Stimulated activated CD8-positive, alpha-beta memory T cell treated with anti-CD3 and anti-CD28 coated beads, Interleukin-4, amount 100 ng/mL, for 1 hour (primary cell): ENCODE data around the gene ITGA3.
A peak's percentile ranks its signal among the peaks of the same experiment; 100 is the strongest.
"Not testable (repeated sequence)": the region's sequence is repeated elsewhere in the genome, so short reads cannot be mapped to it uniquely, and the experiment has no call there.

Source experiments
- DNase-seq, 2 donors: peaks; one replicate each; pipeline ENCODE4 v3.0.0-alpha.2; 2020; ENCODE audit warnings: low read depth in 2 of 2, low spot score in 1 of 2

Gene ITGA3

DNA sequence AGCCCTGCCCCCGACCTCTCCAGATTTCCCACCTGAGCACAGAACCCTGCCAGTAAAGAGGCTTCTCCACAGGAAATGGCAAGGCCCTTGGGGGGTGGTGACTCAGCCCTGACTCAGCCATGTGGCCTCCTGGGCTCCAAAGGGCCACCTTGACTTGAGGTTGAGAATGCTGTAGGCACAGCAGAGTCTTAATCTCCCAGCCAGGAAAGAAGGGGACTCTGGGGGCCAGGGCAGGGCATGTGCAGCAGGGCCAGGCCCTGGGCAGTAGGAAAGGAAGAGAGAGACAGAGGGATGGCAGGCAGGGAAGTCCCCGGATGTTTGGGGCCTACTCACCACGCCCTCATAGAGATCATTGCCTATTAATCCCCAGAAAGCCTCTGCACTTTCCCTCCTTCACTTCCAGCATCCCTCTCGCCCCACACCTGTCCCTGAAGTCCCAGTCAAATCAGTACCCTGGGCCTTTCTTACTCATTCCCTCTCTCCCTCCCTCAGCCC is 4.8 kb upstream of the ITGA3 start:
- DNase-seq: peak in 1 of 2 donors; percentile 27

- no peak for DNase-seq
Observed at GRCh38 chr17:50051606-50052005, 4.3 kb upstream of the ITGA3 start.

- DNase-seq: no peak
Observed at GRCh38 chr17:50052241-50052796, 3.6 kb upstream of the ITGA3 start.

DNA sequence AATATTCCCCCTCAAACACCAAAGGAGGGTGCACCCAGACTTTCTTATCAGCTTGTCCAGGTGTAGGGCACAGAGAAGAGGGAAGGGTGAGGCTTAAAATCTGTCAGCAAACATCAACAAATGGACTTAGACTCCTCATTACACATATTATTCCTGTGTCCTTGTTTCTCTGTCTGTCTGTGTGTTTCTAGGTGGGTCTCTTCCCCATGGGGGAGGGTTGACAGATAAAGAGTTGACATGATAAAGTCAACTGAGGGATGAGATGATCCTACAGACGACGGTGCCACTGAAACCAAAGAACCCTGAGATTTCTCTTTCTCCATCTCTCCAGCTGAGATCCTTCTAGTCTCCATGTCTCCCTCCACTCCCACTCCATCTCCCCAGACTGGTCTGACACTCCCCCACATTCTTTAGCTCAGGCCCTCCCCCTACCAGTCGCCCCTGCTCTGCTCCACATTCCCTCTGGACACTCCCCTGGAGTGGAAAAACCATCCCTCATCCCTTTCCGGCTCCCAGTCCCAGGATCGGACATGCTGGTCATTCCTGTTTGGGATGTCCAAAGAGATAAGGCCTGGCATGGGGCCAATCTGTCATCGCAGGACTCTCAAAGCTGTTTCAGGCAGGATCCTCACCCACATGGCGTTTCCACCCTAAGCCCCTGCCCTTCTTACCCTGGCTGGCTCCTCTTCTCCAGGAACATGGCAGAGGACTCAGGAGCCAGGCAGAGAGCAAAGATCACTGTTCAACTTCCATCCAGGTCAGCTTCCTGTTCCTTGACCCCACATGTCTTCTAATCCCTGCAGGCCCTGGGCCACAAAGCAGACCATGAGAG is 2.9 kb upstream of the ITGA3 start:
- DNase-seq: no peak

- no peak for DNase-seq
Observed at GRCh38 chr17:50053654-50053960, 2.3 kb upstream of the ITGA3 start.

DNA sequence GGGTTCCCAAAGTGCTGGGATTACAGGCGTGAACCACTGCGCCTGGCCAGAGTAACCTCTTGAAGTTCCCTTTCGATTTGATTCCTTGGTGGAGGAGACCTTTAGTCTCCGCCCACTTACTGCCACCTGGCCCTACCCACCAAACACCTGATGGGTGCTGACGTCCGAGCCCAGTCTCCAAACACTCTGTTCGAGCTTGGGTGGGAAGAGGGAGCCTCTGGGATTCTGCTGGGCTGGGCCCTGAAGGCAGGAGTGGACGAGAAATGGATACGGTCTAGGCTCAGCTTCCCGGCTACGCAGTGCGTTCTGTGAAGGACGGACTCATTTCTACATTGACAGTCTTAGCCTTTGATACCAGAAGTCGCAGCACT is 870 bp upstream of the ITGA3 start:
- no peak for DNase-seq

DNA sequence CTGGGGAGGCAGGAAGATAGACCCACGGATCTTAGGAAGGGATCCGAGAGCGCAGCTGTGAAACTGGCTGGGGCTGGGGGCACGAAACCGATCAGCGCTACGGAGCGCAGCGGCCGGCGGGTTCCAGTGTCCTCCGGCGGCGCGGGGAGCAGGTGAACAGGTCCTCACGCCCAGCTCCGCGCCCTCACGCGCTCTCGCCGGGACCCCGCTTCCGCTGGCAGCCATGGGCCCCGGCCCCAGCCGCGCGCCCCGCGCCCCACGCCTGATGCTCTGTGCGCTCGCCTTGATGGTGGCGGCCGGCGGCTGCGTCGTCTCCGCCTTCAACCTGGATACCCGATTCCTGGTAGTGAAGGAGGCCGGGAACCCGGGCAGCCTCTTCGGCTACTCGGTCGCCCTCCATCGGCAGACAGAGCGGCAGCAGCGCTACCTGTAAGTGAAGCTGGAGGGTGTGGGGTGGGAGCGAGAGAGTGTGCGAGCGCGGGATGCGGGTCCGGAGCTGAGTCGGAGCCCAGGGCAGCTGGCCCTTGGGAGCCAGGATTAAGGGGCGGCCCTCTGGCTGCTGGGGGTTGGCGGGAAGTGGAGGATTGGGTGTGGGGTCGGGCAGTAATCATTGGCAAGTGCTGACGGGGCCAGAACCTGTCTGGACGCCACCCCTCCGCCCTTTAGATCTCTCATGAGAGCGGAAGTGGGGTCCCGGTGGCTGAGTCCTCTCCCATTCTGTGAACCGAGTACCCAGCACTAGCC is 479 bp downstream of the ITGA3 start:
- DNase-seq: peak in 1 of 2 donors; percentile 42

GRCh38 chr17:50056961-50057330 is 1.0 kb downstream of the ITGA3 start:
- DNase-seq: no peak

- DNase-seq: no peak
Observed at GRCh38 chr17:50057521-50057991, 1.6 kb downstream of the ITGA3 start.

GRCh38 chr17:50058296-50058953 is 2.5 kb downstream of the ITGA3 start:
- DNase-seq: no peak

GRCh38 chr17:50059256-50059655 is 3.3 kb downstream of the ITGA3 start:
- DNase-seq: no peak

GRCh38 chr17:50059759-50060273 is 3.9 kb downstream of the ITGA3 start:
- no peak for DNase-seq

- DNase-seq: no peak
Observed at GRCh38 chr17:50060951-50061712, 5.2 kb downstream of the ITGA3 start.

GRCh38 chr17:50061713-50062045 is 5.8 kb downstream of the ITGA3 start:
- not testable (repeated sequence) for DNase-seq

- DNase-seq: no peak
Observed at GRCh38 chr17:50062293-50063243, 6.7 kb downstream of the ITGA3 start.

DNA sequence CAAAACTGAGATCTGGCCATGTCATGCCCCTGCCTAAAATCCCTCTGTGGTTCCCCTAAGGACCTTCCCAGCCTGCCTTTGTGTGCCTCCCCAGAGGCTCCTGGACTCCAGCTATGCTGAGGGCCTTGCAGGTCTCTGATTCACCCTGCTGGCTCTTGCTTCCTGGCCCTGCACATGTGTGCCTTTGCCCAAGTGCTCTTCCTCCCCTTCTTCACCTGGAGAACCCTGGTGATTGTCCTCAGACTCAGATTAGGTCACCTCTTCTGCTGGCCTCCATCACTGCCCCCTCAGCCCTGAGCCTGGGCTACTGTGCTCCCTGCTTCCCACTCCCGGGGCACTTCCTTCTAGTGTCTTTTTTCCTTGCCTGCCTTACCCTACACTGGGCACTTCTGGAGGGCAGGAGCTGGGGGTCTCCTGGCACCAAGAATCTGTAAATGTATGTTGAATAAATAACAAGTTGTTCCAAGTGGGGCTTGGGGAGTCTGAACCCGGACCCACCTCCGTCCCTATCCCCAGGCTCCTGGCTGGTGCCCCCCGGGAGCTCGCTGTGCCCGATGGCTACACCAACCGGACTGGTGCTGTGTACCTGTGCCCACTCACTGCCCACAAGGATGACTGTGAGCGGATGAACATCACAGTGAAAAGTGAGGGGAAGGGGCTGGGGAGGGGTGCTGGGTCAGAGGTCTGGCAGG is 7.8 kb downstream of the ITGA3 start:
- no peak for DNase-seq

- no peak for DNase-seq
Observed at GRCh38 chr17:50064253-50065001, 8.5 kb downstream of the ITGA3 start.

GRCh38 chr17:50065056-50065455 is 9.1 kb downstream of the ITGA3 start:
- no peak for DNase-seq
